Gastrocnemius medialis (tissue), 4 donors: Measurements from ENCODE around the gene NRDC.

Experiments used
- POLR2A ChIP-seq, 2 donors: fragments of 450-650 bp; IDR thresholded peaks; one replicate each; pipeline ENCODE4 v1.6.1; 2017; ENCODE audit warnings: antibody characterized with exemption in 2 of 2, mild to moderate bottlenecking in 2 of 2, moderate library complexity in 2 of 2
- TF ChIP-seq, protein P1 (sequence below), 5 experiments: fragments of 450-650 bp in 3 of 5; fragments of 200-600 bp in 2 of 5; sonication (generic) in 2 of 5; IDR thresholded peaks in 4 of 5; conservative IDR thresholded peaks in 1 of 5; 1 replicate in 4 of 5; 2 replicates in 1 of 5; pipeline ENCODE4 v1.5.1; 2016 to 2019; ENCODE audit warnings: antibody characterized with exemption in 5 of 5, mild to moderate bottlenecking in 3 of 5, moderate library complexity in 3 of 5

DNA sequence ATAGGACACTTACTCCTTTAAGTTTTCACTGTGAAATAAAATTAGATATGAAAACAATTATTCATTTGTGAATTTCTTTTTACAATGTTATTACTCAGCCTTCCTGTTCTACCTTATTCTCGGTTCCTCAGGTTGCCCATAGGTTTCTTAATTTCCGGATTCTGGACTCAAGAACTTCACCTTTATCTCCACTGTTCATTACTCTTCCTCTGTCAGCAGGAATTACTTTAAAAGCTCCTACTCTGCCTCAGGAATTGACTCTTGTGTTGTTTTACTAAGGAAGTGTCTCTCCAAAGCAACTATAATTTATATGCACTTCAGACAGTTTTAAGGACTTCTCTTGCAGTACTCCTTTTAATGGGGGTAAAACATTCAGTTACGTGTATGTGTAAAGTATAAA lies 137.9 kb downstream of the NRDC start:
- TF ChIP-seq, protein P1, sequence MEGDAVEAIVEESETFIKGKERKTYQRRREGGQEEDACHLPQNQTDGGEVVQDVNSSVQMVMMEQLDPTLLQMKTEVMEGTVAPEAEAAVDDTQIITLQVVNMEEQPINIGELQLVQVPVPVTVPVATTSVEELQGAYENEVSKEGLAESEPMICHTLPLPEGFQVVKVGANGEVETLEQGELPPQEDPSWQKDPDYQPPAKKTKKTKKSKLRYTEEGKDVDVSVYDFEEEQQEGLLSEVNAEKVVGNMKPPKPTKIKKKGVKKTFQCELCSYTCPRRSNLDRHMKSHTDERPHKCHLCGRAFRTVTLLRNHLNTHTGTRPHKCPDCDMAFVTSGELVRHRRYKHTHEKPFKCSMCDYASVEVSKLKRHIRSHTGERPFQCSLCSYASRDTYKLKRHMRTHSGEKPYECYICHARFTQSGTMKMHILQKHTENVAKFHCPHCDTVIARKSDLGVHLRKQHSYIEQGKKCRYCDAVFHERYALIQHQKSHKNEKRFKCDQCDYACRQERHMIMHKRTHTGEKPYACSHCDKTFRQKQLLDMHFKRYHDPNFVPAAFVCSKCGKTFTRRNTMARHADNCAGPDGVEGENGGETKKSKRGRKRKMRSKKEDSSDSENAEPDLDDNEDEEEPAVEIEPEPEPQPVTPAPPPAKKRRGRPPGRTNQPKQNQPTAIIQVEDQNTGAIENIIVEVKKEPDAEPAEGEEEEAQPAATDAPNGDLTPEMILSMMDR (IDR thresholded peaks at IDR 0.05 in 4 of 5, conservative IDR thresholded peaks at IDR 0.05 in 1 of 5): no peak
- TF ChIP-seq POLR2A (IDR thresholded peaks at IDR 0.05): no peak
